K562 (cell line): ENCODE results near the gene PMVK. TPM values are rescaled to one million over a fixed set of nuclear protein-coding genes. Genes with fewer than 3 reads are reported as not detected.

ENCODE experiments used
- ARID3A ChIP-seq: IDR thresholded peaks from 2 replicates; pipeline ENCODE4 v1.6.1; 2012; ENCODE audit warnings: low read depth, low read length, improper control_type of control experiment, borderline replicate concordance
- BACH1 ChIP-seq: fragments of 200-800 bp; sonication (Bioruptor generic); IDR thresholded peaks from 2 replicates; pipeline ENCODE4 v1.6.1; 2016; ENCODE audit warnings: missing genetic modification characterization, missing compliant biosample characterization
- BCOR ChIP-seq: fragments of 450-650 bp; IDR thresholded peaks from 2 replicates; pipeline ENCODE4 v1.6.1; 2016
- CHD1 ChIP-seq: fragments of 200-600 bp; sonication (generic); IDR thresholded peaks from one replicate; pipeline ENCODE4 v1.6.1; 2012; ENCODE audit warnings: mild to moderate bottlenecking, moderate library complexity, low read length, inconsistent platforms
- HDAC6 ChIP-seq: IDR thresholded peaks from 2 replicates; pipeline ENCODE4 v1.6.1; 2012; ENCODE audit warnings: low read depth, mild to moderate bottlenecking, control low read depth, inconsistent platforms, low read length, moderate library complexity
- SFPQ ChIP-seq: fragments of 200-400 bp; formaldehyde crosslinking; IDR thresholded peaks from 2 replicates; pipeline ENCODE4 v1.6.1; 2017; ENCODE audit warnings: mild to moderate bottlenecking, low read depth, low read length, moderate library complexity
- SMARCC2 ChIP-seq: fragments of 450-650 bp; IDR thresholded peaks from 2 replicates; pipeline ENCODE4 v1.6.1; 2017; ENCODE audit warnings: antibody characterized with exemption, moderate library complexity, mild to moderate bottlenecking, low read depth
- STAT5A ChIP-seq: IDR thresholded peaks from 2 replicates; pipeline ENCODE4 v1.6.1; 2012; ENCODE audit warnings: low read length, inconsistent platforms, borderline replicate concordance
- TARDBP ChIP-seq: fragments of 450-650 bp; IDR thresholded peaks from 2 replicates; pipeline ENCODE4 v1.6.1; 2016
- TBP ChIP-seq: optimal IDR thresholded peaks from 2 replicates; pipeline ENCODE3; 2011; ENCODE audit warnings: low read depth, low read length, improper control_type of control experiment
- TSC22D4 ChIP-seq: fragments of 450-650 bp; IDR thresholded peaks from 2 replicates; pipeline ENCODE4 v1.6.1; 2016; ENCODE audit warnings: missing genetic modification characterization, missing biosample characterization, control low read depth
- ZNF609 ChIP-seq: sonication (generic); formaldehyde crosslinking; IDR thresholded peaks from 2 replicates; pipeline ENCODE4 v1.8.1; 2023; ENCODE audit warnings: missing genetic modification reagents, mild to moderate bottlenecking, borderline replicate concordance
- ZNF740 ChIP-seq, 3 experiments: fragments of 200-800 bp in 1 of 3; sonication (Bioruptor generic) in 1 of 3; sonication (generic) in 1 of 3; formaldehyde crosslinking in 1 of 3; IDR thresholded peaks; 2 replicates each; pipeline versions ENCODE4 v1.6.1 to v1.8.0; 2016 to 2022; ENCODE audit warnings: mild to moderate bottlenecking in 2 of 3, missing compliant biosample characterization in 2 of 3, missing genetic modification characterization in 2 of 3, missing genetic modification reagents in 1 of 3
- polyA plus RNA-seq, 8 experiments: library from polyadenylated mRNA; depleted of rRNA in 4 of 8; stranded (reverse) in 5 of 8; unstranded in 3 of 8; fragments of >200 nt; fragmentation: Nextera tagmentation in 2 of 8; fragmentation: Illumina TruSeq in 1 of 8; extraction: Ambion mirVana in 2 of 8; extraction: Trizol in 1 of 8; gene quantifications; 2 replicates each; pipeline versions ENCODE4 v1.2.1 to v1.2.3, GENCODE V29; 2011 to 2014; ENCODE audit warnings: inconsistent platforms in 1 of 8, missing spikeins in 1 of 8
- total RNA-seq, 7 experiments: library from RNA; depleted of rRNA in 6 of 7; stranded (reverse); fragments of >200 nt in 6 of 7; fragmentation: Illumina TruSeq in 2 of 7; extraction: Trizol in 2 of 7; gene quantifications; 2 replicates each; pipeline versions ENCODE4 v1.2.1 to v1.2.3, GENCODE V29; 2011 to 2021; ENCODE audit warnings: low replicate concordance in 1 of 7

The PMVK gene
- total and polyA plus RNA-seq, 9 of the 15 experiments (the other 6 are each of a cell fraction or from before 2014, with no cell fraction given), result 1.1 to 15.3 (median 6.3) TPM

- no peak for TF ChIP-seq ZNF740 (CRISPR knock-in tag; IDR thresholded peaks at IDR 0.05)
- TF ChIP-seq ZNF740 (tag; IDR thresholded peaks at IDR 0.05), result 0 out of 4 replicates have a peak, but pooled peaks of 1 of the 2 experiments have one; percentile 18
- TF ChIP-seq BACH1 (tag), result peak; percentile 12; the same call in 1 of the 2 replicates
- no peak for TF ChIP-seq TARDBP
- TF ChIP-seq ZNF609 (CRISPR knock-in tag), result 0 out of 2 replicates have a peak, but pooled peaks have one; percentile 73
- no peak for TF ChIP-seq ARID3A
- TF ChIP-seq HDAC6, result no peak
- TF ChIP-seq BCOR, result no peak
- no peak for TF ChIP-seq SFPQ
- TF ChIP-seq TSC22D4 (tag), result no peak
- 0 out of 2 replicates have a peak, but pooled peaks have one; percentile 21 for TF ChIP-seq SMARCC2
- peak; percentile 52 for TF ChIP-seq TBP
- TF ChIP-seq STAT5A, result no peak
- peak; percentile 72 for TF ChIP-seq CHD1
Observed at GRCh38 chr1:154972517-154973343, 36.2 kb upstream of the PMVK start (continued).
